ENCODE measurements around the gene PPTC7.

PPTC7 gene

GRCh38 chr12:110585231-110585799, 2.2 kb upstream of the PPTC7 start:
- Histone ChIP-seq H3K27me3 (ENCODE audit: insufficient read depth, poor library complexity, severe bottlenecking) (no peaks in the 10 kb centered on the region), H3K4me3 (replicated peaks; ENCODE audit: insufficient read depth, low read length) (no peak overlapping the region), H3K27ac (replicated peaks) (peak overlapping the region; percentile 16)
- TF ChIP-seq CTCF (IDR thresholded peaks at IDR 0.05; ENCODE audit: insufficient read depth, low read length) (no peak), REST (IDR thresholded peaks at IDR 0.05; ENCODE audit: insufficient replicate concordance, low read depth) (no peak), POLR2AphosphoS5 (IDR thresholded peaks at IDR 0.05; ENCODE audit: low read depth) (no peak), GABPA (IDR thresholded peaks at IDR 0.05; ENCODE audit: low read depth) (no peak), SPI1 (IDR thresholded peaks at IDR 0.05; ENCODE audit: borderline replicate concordance, low read depth) (no peak)
- peak in 1 of 2 experiments; percentile 48 for DNase-seq (ENCODE audit: low read depth in 1 of 2, low spot score in 1 of 2)

GRCh38 chr12:110582276-110583136, 612 bp downstream of the PPTC7 start:
- Histone ChIP-seq H3K4me3 (replicated peaks; ENCODE audit: insufficient read depth, low read length) (peak overlapping the region; percentile 88), H3K27ac (replicated peaks) (peak overlapping the region; percentile 87), H3K27me3 (ENCODE audit: insufficient read depth, poor library complexity, severe bottlenecking) (no peaks in the 10 kb centered on the region)
- peak; percentile 44 to 50 for DNase-seq (ENCODE audit: low read depth in 1 of 2, low spot score in 1 of 2)
- TF ChIP-seq CTCF (IDR thresholded peaks at IDR 0.05; ENCODE audit: insufficient read depth, low read length) = no peak
- TF ChIP-seq GABPA (IDR thresholded peaks at IDR 0.05; ENCODE audit: low read depth) = no peak
- peak; percentile 40; the same call in 1 of the 2 replicates for TF ChIP-seq POLR2AphosphoS5 (IDR thresholded peaks at IDR 0.05; ENCODE audit: low read depth)
- TF ChIP-seq SPI1 (IDR thresholded peaks at IDR 0.05; ENCODE audit: borderline replicate concordance, low read depth) = no peak
- TF ChIP-seq REST (IDR thresholded peaks at IDR 0.05; ENCODE audit: insufficient replicate concordance, low read depth) = no peak

GRCh38 chr12:110581931-110582275, 1.2 kb downstream of the PPTC7 start:
- peak in 1 of 2 experiments; percentile 4 for DNase-seq (ENCODE audit: low read depth in 1 of 2, low spot score in 1 of 2)
- Histone ChIP-seq H3K27ac (replicated peaks) (peak overlapping the region; percentile 87), H3K27me3 (ENCODE audit: insufficient read depth, poor library complexity, severe bottlenecking) (no peaks in the 10 kb centered on the region), H3K4me3 (replicated peaks; ENCODE audit: insufficient read depth, low read length) (peak overlapping the region; percentile 88)
- TF ChIP-seq CTCF (IDR thresholded peaks at IDR 0.05; ENCODE audit: insufficient read depth, low read length) = no peak
- no peak for TF ChIP-seq SPI1 (IDR thresholded peaks at IDR 0.05; ENCODE audit: borderline replicate concordance, low read depth)
- no peak for TF ChIP-seq GABPA (IDR thresholded peaks at IDR 0.05; ENCODE audit: low read depth)
- no peak for TF ChIP-seq REST (IDR thresholded peaks at IDR 0.05; ENCODE audit: insufficient replicate concordance, low read depth)
- no peak for TF ChIP-seq POLR2AphosphoS5 (IDR thresholded peaks at IDR 0.05; ENCODE audit: low read depth)

All from HL-60 (cell line).